Vagina (tissue), 2 donors: Measurements from ENCODE around the gene PPOX. TPM values are rescaled to one million over a fixed set of nuclear protein-coding genes. Genes with fewer than 3 reads are reported as not detected.

Experiments
- DNase-seq, 2 donors: peaks; one replicate each; pipeline ENCODE4 v3.0.0-alpha.2; 2017; ENCODE audit errors: extremely low spot score in 2 of 2
- H3K27ac ChIP-seq: fragments of 200-600 bp; sonication (generic); one replicate; pipeline ENCODE4 v1.5.1; 2019
- H3K27me3 ChIP-seq: fragments of 200-600 bp; sonication (generic); one replicate; pipeline ENCODE4 v1.5.1; 2019
- H3K36me3 ChIP-seq, 2 donors: fragments of 200-600 bp; sonication (generic); one replicate each; pipeline ENCODE4 v1.5.1; 2017 to 2019
- H3K4me1 ChIP-seq: fragments of 200-600 bp; sonication (generic); one replicate; pipeline ENCODE4 v1.5.1; 2019
- H3K4me3 ChIP-seq, 2 donors: fragments of 200-600 bp; sonication (generic); 1 replicate in 1 of 2; 2 replicates in 1 of 2; pipeline ENCODE4 v1.5.1; 2016 to 2019
- H3K9me3 ChIP-seq: fragments of 200-600 bp; sonication (generic); one replicate; pipeline ENCODE4 v1.5.1; 2019
- POLR2A ChIP-seq, 2 donors: fragments of 450-650 bp; IDR thresholded peaks; one replicate each; pipeline ENCODE4 v1.6.1; 2017; ENCODE audit warnings: antibody characterized with exemption in 2 of 2, mild to moderate bottlenecking in 2 of 2, moderate library complexity in 2 of 2
- POLR2AphosphoS5 ChIP-seq, 2 donors: sonication (generic); formaldehyde crosslinking; IDR thresholded peaks; one replicate each; pipeline ENCODE4 v1.9.0; 2017; ENCODE audit warnings: antibody characterized with exemption in 2 of 2, mild to moderate bottlenecking in 2 of 2, low read depth in 1 of 2; ENCODE audit not compliant: insufficient read depth in 1 of 2
- intact Hi-C: fragments of 100-400 bp; cut with DNase I; formaldehyde crosslinking; loops from one replicate; pipeline ENCODE4 v1.15.1; 2023
- total RNA-seq: library from RNA; depleted of rRNA; stranded (reverse); fragments of >200 nt; gene quantifications from one replicate; pipeline ENCODE4 v1.2.3, GENCODE V29; 2016
- TF ChIP-seq, protein P1 (sequence below), 3 experiments: fragments of 450-650 bp in 2 of 3; fragments of 200-600 bp in 1 of 3; sonication (generic) in 1 of 3; IDR thresholded peaks; one replicate each; pipeline ENCODE4 v1.5.1; 2017 to 2019; ENCODE audit warnings: antibody characterized with exemption in 3 of 3, mild to moderate bottlenecking in 2 of 3, moderate library complexity in 2 of 3

Gene PPOX
- total RNA-seq, 1 donor from 2014 or later, result 16.7 TPM

DNA sequence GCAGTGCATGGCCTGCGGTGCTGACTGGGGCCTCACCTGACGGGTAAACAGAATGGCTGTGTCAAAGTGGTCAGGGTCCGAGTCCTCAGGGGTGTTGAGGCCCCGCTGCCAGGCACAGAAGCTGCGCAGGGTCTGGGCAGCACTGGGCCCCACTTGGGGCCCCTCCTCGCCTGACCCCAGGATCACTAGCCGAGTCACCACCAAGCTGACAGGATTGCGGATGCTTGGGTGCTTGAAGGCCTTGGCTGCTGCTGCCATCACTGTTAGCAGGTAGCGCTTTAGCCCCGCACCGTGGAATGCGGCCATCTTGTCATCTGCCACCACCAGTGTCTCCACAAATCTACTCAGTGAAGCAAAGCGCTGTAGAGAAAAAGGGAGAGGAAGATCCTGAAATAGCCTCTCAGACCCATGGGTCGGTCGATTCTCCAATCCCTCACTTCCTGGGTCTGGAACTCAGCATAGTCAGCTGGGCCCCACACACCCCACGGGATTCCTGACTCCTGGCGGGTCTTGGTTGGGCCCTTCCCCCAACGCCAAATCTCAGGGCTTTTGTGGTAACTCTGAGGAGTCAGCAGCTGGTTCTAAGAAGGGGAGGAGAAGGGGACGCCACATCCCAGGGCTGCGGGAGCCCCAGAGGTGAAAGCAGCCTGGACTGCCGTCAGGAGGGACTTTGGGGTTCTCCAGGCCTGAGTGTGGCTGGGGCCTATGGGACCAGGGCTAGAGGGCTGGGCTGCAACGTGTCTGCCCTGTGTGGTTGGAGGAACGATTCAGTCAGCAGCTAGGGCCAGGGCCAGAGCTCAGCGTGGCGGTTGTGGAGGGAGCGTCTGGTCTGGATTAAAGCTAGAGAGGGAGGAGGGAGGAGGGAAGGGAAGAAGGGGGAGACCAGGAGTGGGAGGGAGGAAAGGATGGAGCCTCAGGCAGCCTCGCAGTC is 30.6 kb downstream of the PPOX start:
- Histone ChIP-seq H3K4me3 (peak overlapping the region; percentile 34 to 59), H3K4me1 (peaks cover 88% of the 10 kb centered on the region), H3K9me3 (no peaks in the 10 kb centered on the region), H3K27ac (peak overlapping the region; percentile 97), H3K36me3 (peaks cover 0 to 8% of the 10 kb centered on the region in 2 donors), H3K27me3 (no peaks in the 10 kb centered on the region)
- TF ChIP-seq, protein P1, sequence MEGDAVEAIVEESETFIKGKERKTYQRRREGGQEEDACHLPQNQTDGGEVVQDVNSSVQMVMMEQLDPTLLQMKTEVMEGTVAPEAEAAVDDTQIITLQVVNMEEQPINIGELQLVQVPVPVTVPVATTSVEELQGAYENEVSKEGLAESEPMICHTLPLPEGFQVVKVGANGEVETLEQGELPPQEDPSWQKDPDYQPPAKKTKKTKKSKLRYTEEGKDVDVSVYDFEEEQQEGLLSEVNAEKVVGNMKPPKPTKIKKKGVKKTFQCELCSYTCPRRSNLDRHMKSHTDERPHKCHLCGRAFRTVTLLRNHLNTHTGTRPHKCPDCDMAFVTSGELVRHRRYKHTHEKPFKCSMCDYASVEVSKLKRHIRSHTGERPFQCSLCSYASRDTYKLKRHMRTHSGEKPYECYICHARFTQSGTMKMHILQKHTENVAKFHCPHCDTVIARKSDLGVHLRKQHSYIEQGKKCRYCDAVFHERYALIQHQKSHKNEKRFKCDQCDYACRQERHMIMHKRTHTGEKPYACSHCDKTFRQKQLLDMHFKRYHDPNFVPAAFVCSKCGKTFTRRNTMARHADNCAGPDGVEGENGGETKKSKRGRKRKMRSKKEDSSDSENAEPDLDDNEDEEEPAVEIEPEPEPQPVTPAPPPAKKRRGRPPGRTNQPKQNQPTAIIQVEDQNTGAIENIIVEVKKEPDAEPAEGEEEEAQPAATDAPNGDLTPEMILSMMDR (IDR thresholded peaks at IDR 0.05), result no peak
- TF ChIP-seq POLR2A (IDR thresholded peaks at IDR 0.05) (peak in 1 of 2 donors; percentile 19), POLR2AphosphoS5 (IDR thresholded peaks at IDR 0.05; ENCODE audit: insufficient read depth in 1 of 2, low read depth in 1 of 2) (peak in 1 of 2 donors; percentile 77)
- intact Hi-C loops, result loop anchor here (10.0 kb wide), 1 partner anchor 188 kb away; no protein-coding TSS in a partner anchor
- no peak for DNase-seq

DNA sequence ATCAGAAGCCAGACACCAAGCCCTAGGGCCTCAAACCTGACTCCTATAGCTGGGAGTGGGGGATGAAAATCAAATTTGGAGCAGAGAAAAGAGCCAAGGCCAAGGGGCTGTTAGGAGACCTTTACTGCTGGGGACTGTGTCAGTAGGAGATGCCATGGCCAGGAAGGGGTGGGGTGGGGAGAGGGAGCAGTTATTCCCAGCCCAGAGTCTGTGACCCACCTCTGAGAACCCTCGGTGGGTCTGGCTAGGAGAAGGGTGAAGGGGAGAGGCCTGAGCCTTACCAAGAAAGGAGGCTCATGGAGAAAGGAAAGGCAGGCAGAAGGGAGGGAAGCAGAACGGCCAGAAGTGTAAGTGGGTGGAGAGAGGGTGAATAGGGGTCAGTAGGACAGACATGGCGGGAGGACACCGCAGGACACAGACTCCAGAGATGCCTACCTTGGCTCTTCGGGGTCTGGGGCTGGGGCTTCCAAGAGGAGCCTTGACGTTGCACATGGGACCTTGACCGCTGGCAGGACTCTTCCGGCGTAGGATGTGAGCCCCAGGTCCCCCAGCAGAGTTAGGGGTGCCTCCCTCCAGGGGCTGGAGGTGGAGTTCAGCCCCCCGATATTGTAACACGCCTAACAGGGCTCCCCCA is 31.5 kb downstream of the PPOX start:
- intact Hi-C loops, result loop anchor here (10.0 kb wide), 1 partner anchor 187 kb away; no protein-coding TSS in a partner anchor
- no peaks in the 10 kb centered on the region for H3K9me3 ChIP-seq
- no peak for DNase-seq
- H3K36me3 ChIP-seq, result peaks cover 0 to 8% of the 10 kb centered on the region in 2 donors
- TF ChIP-seq POLR2A (IDR thresholded peaks at IDR 0.05) (no peak), POLR2AphosphoS5 (IDR thresholded peaks at IDR 0.05; ENCODE audit: insufficient read depth in 1 of 2, low read depth in 1 of 2) (no peak)
- TF ChIP-seq, protein P1 (IDR thresholded peaks at IDR 0.05), result no peak
- H3K27ac ChIP-seq, result peak overlapping the region; percentile 97
- peaks cover 84% of the 10 kb centered on the region for H3K4me1 ChIP-seq
- H3K4me3 ChIP-seq, result peak overlapping the region; percentile 34 to 59
- no peaks in the 10 kb centered on the region for H3K27me3 ChIP-seq

DNA sequence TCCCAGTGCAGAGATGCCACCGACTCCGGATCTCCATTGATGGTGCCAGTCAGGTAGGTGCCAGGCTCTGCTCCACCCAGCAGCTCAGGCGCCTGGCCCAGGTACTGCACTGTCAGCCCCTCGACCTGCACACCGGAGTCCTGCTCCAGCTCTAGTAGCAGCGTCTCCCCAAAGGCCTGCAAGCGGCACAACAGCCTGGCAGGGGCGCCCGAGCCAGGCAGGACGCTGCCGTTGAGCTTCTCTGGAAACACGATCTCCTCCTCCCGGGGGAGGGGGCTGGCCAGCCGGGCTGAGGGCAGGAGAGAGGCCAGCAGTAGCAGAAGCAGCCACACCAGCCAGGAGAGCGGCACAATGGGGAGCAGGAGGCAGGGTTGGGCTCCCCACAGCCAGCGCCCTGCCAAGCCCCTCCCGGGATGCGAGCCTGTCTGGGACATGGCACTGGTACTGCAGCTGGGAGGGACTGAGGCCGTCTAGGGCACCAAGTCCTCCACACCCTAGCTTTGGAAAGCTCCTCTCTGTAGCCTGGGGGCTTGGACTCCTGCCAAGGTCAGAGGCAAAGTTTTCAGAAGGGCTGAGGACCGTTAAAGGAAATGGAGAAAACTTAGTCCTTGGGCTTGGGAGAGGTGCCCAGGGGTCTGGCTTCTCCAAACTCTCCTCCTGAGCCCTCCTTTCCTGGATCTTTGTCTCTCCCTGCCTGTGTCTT is 32.1 kb downstream of the PPOX start:
- Histone ChIP-seq H3K27me3 (no peaks in the 10 kb centered on the region), H3K9me3 (no peaks in the 10 kb centered on the region), H3K27ac (peak overlapping the region; percentile 97), H3K36me3 (peaks cover 0 to 2% of the 10 kb centered on the region in 2 donors), H3K4me3 (peak overlapping the region; percentile 34 to 59), H3K4me1 (peaks cover 86% of the 10 kb centered on the region)
- no peak for TF ChIP-seq POLR2AphosphoS5 (IDR thresholded peaks at IDR 0.05; ENCODE audit: insufficient read depth in 1 of 2, low read depth in 1 of 2)
- TF ChIP-seq, protein P1 (IDR thresholded peaks at IDR 0.05), result no peak
- TF ChIP-seq POLR2A (IDR thresholded peaks at IDR 0.05), result no peak
- intact Hi-C loops, result loop anchor here (10.0 kb wide), 1 partner anchor 186 kb away; no protein-coding TSS in a partner anchor
- no peak for DNase-seq

DNA sequence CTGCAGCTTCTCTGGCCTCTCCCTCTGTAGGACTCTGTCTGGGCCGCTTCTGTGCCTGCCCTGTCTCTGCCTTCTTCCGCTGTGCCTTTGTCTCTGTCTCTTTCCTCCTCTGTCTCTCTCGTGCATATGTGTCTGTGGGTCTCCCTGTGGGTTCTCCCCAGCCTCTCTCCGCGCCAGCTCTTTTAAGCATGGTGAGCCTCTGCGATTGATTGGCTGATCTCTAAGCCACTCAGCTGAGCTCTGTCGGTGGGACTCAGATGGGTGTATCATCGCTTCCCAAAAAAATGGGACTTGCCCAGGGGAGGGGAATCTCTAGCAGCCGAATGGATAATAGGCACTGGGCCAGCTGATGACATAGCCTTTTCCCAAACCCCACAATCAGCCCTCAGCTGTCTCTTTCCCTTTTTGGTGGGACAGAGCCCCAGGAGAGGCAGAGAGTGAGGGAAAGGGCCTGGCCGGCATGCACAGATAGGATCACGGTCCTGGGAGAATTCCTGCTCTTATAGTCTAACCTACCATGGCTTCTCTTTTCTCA is 32.7 kb downstream of the PPOX start, which contains the start of gene ADAMTS4:
TSS of gene ADAMTS4 (minus strand) at position 158 of the 535 bp plus-strand sequence. CDS start 427 bp downstream, outside the sequence.
- DNase-seq, result peak in 1 of 2 donors; percentile 96
- intact Hi-C loops, result loop anchor here (10.0 kb wide), 1 partner anchor 186 kb away; no protein-coding TSS in a partner anchor
- Histone ChIP-seq H3K9me3 (no peaks in the 10 kb centered on the region), H3K36me3 (peaks cover 0 to 5% of the 10 kb centered on the region in 2 donors), H3K27me3 (no peaks in the 10 kb centered on the region), H3K4me3 (peak within 1 kb of the TSS; percentile 34 to 59), H3K4me1 (peaks cover 86% of the 10 kb centered on the region), H3K27ac (peak within 1 kb of the TSS; percentile 97)
- TF ChIP-seq POLR2AphosphoS5 (IDR thresholded peaks at IDR 0.05; ENCODE audit: insufficient read depth in 1 of 2, low read depth in 1 of 2) (peak; percentile 42 to 76), POLR2A (IDR thresholded peaks at IDR 0.05) (peak in 1 of 2 donors; percentile 90)
- TF ChIP-seq, protein P1 (IDR thresholded peaks at IDR 0.05), result no peak
